K562 (cell line): ENCODE results near the gene TP53TG5. TPM values are rescaled to one million over a fixed set of nuclear protein-coding genes. Genes with fewer than 3 reads are reported as not detected.
A peak's percentile ranks its signal among the peaks of the same experiment; 100 is the strongest.

Experiments
- CREM ChIP-seq: IDR thresholded peaks from 2 replicates; pipeline ENCODE4 v1.6.1; 2014; ENCODE audit warnings: antibody characterized with exemption, low read depth
- EP300 ChIP-seq: IDR thresholded peaks from 2 replicates; pipeline ENCODE4 v1.6.1; 2012; ENCODE audit warnings: low read length, improper control_type of control experiment
- GABPB1 ChIP-seq: sonication (generic); formaldehyde crosslinking; IDR thresholded peaks from 2 replicates; pipeline ENCODE4 v1.8.0; 2022; ENCODE audit warnings: mild to moderate bottlenecking, missing genetic modification reagents
- RUNX1 ChIP-seq: sonication (generic); IDR thresholded peaks from 2 replicates; pipeline ENCODE4 v1.6.1; 2016; ENCODE audit warnings: antibody characterized with exemption, low read depth
- SMARCE1 ChIP-seq: fragments of 450-650 bp; IDR thresholded peaks from 2 replicates; pipeline ENCODE4 v1.7.1; 2016; ENCODE audit warnings: mild to moderate bottlenecking
- U2AF2 ChIP-seq: fragments of 200-400 bp; formaldehyde crosslinking; optimal IDR thresholded peaks from 2 replicates; pipeline ENCODE3; 2017; ENCODE audit warnings: low read depth, mild to moderate bottlenecking, low read length
- ZNF584 ChIP-seq: fragments of 200-800 bp; sonication (Bioruptor generic); IDR thresholded peaks from 2 replicates; pipeline ENCODE4 v1.6.1; 2016; ENCODE audit warnings: low read depth, mild to moderate bottlenecking, missing genetic modification characterization, missing compliant biosample characterization
- polyA plus RNA-seq, 8 experiments: library from polyadenylated mRNA; depleted of rRNA in 4 of 8; stranded (reverse) in 5 of 8; unstranded in 3 of 8; fragments of >200 nt; fragmentation: Nextera tagmentation in 2 of 8; fragmentation: Illumina TruSeq in 1 of 8; extraction: Ambion mirVana in 2 of 8; extraction: Trizol in 1 of 8; gene quantifications; 2 replicates each; pipeline versions ENCODE4 v1.2.1 to v1.2.3, GENCODE V29; 2011 to 2014; ENCODE audit warnings: inconsistent platforms in 1 of 8, missing spikeins in 1 of 8
- total RNA-seq, 7 experiments: library from RNA; depleted of rRNA in 6 of 7; stranded (reverse); fragments of >200 nt in 6 of 7; fragmentation: Illumina TruSeq in 2 of 7; extraction: Trizol in 2 of 7; gene quantifications; 2 replicates each; pipeline versions ENCODE4 v1.2.1 to v1.2.3, GENCODE V29; 2011 to 2021; ENCODE audit warnings: low replicate concordance in 1 of 7
- TF ChIP-seq, protein P1 (sequence below): sonication (generic); formaldehyde crosslinking; IDR thresholded peaks from 2 replicates; pipeline ENCODE4 v1.8.0; 2022; ENCODE audit warnings: mild to moderate bottlenecking, low read depth, missing genetic modification reagents
- TF ChIP-seq, protein P2 (sequence below): fragments of 250-450 bp; sonication (Bioruptor Pico); IDR thresholded peaks from 2 replicates; pipeline ENCODE4 v1.5.0; 2021
- TF ChIP-seq, protein P3 (sequence below): IDR thresholded peaks from 3 replicates; pipeline ENCODE4 v1.6.1; 2011; ENCODE audit warnings: borderline replicate concordance, mild to moderate bottlenecking; ENCODE audit not compliant: insufficient read length, insufficient read depth
- TF ChIP-seq, protein P4 (sequence below): sonication (generic); IDR thresholded peaks from 2 replicates; pipeline ENCODE4 v1.6.1; 2016

Gene TP53TG5
- total and polyA plus RNA-seq, 9 of the 15 experiments (the other 6 are each of a cell fraction or from before 2014, with no cell fraction given): 0.04 to 0.05 (median 0.04) TPM; not detected in 6

DNA sequence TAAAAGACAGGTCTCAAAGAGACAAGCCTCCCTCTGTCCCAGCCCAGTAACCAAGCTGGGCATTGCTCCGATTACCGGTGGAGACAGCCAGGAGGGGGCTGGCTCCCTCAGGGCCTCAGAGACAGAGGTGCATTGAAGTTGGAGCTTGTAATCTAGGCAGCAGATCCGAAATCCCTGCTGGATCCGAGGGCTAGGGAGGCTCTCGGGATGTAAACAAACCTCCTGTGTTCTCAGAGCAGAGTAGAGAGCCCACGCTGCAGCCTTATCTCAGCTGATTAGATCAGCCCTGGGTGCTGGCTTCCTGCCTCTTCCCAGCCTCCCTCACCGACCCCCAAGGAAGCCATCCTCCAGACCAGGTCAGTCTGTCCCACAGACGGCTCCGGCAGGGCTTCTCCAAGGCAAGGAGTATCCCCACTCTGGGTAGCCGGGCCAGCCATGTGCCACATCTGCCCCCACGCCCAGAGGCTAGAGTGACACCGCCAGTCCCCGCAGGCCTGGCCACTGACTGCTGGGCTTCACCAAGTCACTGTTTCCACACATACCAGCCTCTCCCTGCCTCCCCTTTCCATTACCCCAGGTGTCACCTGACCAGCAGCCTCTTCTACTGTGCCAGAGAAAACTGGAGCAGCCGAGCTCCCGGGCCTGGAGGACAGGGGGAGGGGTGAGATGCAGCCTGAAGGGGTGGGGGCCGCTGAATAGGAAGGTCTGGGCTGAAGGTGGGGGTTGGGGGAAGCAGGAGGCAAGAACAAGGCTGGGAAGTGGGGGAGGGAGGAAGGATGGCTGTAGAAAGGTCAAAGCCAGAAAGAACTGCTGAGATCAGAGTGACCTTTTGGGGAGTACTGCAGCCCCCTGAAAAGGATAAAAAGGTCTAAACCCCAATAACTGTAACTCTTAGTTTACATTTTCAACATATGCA lies 35.9 kb downstream of the TP53TG5 start (continued):
- no peak for TF ChIP-seq RUNX1
- TF ChIP-seq GABPB1 (CRISPR knock-in tag): no peak
- TF ChIP-seq, protein P1, sequence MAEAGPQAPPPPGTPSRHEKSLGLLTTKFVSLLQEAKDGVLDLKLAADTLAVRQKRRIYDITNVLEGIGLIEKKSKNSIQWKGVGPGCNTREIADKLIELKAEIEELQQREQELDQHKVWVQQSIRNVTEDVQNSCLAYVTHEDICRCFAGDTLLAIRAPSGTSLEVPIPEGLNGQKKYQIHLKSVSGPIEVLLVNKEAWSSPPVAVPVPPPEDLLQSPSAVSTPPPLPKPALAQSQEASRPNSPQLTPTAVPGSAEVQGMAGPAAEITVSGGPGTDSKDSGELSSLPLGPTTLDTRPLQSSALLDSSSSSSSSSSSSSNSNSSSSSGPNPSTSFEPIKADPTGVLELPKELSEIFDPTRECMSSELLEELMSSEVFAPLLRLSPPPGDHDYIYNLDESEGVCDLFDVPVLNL (CRISPR knock-in tag): no peak
- TF ChIP-seq CREM: 0 out of 2 replicates have a peak, but pooled peaks have one; percentile 4
- TF ChIP-seq, protein P2, sequence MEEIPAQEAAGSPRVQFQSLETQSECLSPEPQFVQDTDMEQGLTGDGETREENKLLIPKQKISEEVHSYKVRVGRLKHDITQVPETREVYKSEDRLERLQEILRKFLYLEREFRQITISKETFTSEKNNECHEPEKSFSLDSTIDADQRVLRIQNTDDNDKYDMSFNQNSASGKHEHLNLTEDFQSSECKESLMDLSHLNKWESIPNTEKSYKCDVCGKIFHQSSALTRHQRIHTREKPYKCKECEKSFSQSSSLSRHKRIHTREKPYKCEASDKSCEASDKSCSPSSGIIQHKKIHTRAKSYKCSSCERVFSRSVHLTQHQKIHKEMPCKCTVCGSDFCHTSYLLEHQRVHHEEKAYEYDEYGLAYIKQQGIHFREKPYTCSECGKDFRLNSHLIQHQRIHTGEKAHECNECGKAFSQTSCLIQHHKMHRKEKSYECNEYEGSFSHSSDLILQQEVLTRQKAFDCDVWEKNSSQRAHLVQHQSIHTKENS (CRISPR knock-in tag): no peak
- TF ChIP-seq, protein P3, sequence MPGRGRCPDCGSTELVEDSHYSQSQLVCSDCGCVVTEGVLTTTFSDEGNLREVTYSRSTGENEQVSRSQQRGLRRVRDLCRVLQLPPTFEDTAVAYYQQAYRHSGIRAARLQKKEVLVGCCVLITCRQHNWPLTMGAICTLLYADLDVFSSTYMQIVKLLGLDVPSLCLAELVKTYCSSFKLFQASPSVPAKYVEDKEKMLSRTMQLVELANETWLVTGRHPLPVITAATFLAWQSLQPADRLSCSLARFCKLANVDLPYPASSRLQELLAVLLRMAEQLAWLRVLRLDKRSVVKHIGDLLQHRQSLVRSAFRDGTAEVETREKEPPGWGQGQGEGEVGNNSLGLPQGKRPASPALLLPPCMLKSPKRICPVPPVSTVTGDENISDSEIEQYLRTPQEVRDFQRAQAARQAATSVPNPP: no peak
- no peak for TF ChIP-seq U2AF2
- 0 out of 2 replicates have a peak, but pooled peaks have one; percentile 43 for TF ChIP-seq ZNF584 (CRISPR knock-in tag)
- TF ChIP-seq, protein P4, sequence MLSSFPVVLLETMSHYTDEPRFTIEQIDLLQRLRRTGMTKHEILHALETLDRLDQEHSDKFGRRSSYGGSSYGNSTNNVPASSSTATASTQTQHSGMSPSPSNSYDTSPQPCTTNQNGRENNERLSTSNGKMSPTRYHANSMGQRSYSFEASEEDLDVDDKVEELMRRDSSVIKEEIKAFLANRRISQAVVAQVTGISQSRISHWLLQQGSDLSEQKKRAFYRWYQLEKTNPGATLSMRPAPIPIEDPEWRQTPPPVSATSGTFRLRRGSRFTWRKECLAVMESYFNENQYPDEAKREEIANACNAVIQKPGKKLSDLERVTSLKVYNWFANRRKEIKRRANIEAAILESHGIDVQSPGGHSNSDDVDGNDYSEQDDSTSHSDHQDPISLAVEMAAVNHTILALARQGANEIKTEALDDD: no peak
- peak; percentile 76; the same call in 1 of the 2 replicates for TF ChIP-seq SMARCE1
- TF ChIP-seq EP300: peak; percentile 32; the same call in 1 of the 2 replicates
